ENCODE results near the gene E2F4. TPM values are rescaled to one million over a fixed set of nuclear protein-coding genes. Genes with fewer than 3 reads are reported as not detected.

E2F4 gene
- total and polyA plus RNA-seq, 2 experiments from 2014 or later, result 67.0 to 135 TPM

DNA sequence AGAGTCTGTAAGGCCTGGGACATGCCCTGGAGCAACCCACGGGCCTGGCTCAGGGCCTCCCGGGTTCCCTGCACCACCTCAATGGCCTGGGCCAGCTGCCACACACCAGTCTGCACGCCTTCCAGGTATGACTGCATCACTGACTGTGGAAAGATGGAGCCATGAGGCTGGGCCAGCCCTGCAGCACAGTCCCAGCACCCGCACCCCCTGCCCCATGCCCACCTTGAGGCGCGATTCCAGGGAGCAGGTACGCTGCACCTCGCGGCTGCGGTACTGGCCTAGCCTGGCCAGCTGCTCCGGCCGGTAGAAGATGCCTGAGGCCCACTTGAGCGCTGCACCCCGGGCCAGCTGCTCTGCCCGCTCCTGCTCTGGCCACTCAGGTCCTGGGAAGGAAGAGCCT, 3.2 kb upstream of the E2F4 start (continued):
- TF ChIP-seq, protein P1, sequence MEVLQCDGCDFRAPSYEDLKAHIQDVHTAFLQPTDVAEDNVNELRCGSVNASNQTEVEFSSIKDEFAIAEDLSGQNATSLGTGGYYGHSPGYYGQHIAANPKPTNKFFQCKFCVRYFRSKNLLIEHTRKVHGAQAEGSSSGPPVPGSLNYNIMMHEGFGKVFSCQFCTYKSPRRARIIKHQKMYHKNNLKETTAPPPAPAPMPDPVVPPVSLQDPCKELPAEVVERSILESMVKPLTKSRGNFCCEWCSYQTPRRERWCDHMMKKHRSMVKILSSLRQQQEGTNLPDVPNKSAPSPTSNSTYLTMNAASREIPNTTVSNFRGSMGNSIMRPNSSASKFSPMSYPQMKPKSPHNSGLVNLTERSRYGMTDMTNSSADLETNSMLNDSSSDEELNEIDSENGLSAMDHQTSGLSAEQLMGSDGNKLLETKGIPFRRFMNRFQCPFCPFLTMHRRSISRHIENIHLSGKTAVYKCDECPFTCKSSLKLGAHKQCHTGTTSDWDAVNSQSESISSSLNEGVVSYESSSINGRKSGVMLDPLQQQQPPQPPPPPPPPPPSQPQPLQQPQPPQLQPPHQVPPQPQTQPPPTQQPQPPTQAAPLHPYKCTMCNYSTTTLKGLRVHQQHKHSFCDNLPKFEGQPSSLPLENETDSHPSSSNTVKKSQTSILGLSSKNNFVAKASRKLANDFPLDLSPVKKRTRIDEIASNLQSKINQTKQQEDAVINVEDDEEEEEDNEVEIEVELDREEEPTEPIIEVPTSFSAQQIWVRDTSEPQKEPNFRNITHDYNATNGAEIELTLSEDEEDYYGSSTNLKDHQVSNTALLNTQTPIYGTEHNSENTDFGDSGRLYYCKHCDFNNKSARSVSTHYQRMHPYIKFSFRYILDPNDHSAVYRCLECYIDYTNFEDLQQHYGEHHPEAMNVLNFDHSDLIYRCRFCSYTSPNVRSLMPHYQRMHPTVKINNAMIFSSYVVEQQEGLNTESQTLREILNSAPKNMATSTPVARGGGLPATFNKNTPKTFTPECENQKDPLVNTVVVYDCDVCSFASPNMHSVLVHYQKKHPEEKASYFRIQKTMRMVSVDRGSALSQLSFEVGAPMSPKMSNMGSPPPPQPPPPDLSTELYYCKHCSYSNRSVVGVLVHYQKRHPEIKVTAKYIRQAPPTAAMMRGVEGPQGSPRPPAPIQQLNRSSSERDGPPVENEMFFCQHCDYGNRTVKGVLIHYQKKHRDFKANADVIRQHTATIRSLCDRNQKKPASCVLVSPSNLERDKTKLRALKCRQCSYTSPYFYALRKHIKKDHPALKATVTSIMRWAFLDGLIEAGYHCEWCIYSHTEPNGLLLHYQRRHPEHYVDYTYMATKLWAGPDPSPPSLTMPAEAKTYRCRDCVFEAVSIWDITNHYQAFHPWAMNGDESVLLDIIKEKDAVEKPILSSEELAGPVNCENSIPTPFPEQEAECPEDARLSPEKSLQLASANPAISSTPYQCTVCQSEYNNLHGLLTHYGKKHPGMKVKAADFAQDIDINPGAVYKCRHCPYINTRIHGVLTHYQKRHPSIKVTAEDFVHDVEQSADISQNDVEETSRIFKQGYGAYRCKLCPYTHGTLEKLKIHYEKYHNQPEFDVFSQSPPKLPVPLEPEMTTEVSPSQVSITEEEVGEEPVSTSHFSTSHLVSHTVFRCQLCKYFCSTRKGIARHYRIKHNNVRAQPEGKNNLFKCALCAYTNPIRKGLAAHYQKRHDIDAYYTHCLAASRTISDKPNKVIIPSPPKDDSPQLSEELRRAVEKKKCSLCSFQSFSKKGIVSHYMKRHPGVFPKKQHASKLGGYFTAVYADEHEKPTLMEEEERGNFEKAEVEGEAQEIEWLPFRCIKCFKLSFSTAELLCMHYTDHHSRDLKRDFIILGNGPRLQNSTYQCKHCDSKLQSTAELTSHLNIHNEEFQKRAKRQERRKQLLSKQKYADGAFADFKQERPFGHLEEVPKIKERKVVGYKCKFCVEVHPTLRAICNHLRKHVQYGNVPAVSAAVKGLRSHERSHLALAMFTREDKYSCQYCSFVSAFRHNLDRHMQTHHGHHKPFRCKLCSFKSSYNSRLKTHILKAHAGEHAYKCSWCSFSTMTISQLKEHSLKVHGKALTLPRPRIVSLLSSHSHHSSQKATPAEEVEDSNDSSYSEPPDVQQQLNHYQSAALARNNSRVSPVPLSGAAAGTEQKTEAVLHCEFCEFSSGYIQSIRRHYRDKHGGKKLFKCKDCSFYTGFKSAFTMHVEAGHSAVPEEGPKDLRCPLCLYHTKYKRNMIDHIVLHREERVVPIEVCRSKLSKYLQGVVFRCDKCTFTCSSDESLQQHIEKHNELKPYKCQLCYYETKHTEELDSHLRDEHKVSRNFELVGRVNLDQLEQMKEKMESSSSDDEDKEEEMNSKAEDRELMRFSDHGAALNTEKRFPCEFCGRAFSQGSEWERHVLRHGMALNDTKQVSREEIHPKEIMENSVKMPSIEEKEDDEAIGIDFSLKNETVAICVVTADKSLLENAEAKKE (CRISPR knock-in tag; IDR thresholded peaks at IDR 0.05), result no peak
- TF ChIP-seq JUNB (IDR thresholded peaks at IDR 0.05; ENCODE audit: unreplicated experiment), result no peak
- TF ChIP-seq EZH2 (IDR thresholded peaks at IDR 0.05; ENCODE audit: low read depth, unreplicated experiment), result no peak
- no peak for TF ChIP-seq CREB1 (CRISPR knock-in tag; IDR thresholded peaks at IDR 0.05; ENCODE audit: low read depth)
- no peak for TF ChIP-seq POLR2AphosphoS5 (IDR thresholded peaks at IDR 0.05; ENCODE audit: low read depth)
- TF ChIP-seq, protein P2, sequence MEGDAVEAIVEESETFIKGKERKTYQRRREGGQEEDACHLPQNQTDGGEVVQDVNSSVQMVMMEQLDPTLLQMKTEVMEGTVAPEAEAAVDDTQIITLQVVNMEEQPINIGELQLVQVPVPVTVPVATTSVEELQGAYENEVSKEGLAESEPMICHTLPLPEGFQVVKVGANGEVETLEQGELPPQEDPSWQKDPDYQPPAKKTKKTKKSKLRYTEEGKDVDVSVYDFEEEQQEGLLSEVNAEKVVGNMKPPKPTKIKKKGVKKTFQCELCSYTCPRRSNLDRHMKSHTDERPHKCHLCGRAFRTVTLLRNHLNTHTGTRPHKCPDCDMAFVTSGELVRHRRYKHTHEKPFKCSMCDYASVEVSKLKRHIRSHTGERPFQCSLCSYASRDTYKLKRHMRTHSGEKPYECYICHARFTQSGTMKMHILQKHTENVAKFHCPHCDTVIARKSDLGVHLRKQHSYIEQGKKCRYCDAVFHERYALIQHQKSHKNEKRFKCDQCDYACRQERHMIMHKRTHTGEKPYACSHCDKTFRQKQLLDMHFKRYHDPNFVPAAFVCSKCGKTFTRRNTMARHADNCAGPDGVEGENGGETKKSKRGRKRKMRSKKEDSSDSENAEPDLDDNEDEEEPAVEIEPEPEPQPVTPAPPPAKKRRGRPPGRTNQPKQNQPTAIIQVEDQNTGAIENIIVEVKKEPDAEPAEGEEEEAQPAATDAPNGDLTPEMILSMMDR (conservative IDR thresholded peaks at IDR 0.05; ENCODE audit: low read depth in 2 of 2), result no peak
- TF ChIP-seq, protein P3, sequence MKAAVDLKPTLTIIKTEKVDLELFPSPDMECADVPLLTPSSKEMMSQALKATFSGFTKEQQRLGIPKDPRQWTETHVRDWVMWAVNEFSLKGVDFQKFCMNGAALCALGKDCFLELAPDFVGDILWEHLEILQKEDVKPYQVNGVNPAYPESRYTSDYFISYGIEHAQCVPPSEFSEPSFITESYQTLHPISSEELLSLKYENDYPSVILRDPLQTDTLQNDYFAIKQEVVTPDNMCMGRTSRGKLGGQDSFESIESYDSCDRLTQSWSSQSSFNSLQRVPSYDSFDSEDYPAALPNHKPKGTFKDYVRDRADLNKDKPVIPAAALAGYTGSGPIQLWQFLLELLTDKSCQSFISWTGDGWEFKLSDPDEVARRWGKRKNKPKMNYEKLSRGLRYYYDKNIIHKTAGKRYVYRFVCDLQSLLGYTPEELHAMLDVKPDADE (IDR thresholded peaks at IDR 0.05), result no peak
- no peak for TF ChIP-seq STAT1 (IDR thresholded peaks at IDR 0.05; ENCODE audit: unreplicated experiment)
- TF ChIP-seq EZH2phosphoT487 (IDR thresholded peaks at IDR 0.05; ENCODE audit: unreplicated experiment), result no peak
- no peak for TF ChIP-seq NANOG (IDR thresholded peaks at IDR 0.05; ENCODE audit: borderline replicate concordance)
- TF ChIP-seq, protein P4, sequence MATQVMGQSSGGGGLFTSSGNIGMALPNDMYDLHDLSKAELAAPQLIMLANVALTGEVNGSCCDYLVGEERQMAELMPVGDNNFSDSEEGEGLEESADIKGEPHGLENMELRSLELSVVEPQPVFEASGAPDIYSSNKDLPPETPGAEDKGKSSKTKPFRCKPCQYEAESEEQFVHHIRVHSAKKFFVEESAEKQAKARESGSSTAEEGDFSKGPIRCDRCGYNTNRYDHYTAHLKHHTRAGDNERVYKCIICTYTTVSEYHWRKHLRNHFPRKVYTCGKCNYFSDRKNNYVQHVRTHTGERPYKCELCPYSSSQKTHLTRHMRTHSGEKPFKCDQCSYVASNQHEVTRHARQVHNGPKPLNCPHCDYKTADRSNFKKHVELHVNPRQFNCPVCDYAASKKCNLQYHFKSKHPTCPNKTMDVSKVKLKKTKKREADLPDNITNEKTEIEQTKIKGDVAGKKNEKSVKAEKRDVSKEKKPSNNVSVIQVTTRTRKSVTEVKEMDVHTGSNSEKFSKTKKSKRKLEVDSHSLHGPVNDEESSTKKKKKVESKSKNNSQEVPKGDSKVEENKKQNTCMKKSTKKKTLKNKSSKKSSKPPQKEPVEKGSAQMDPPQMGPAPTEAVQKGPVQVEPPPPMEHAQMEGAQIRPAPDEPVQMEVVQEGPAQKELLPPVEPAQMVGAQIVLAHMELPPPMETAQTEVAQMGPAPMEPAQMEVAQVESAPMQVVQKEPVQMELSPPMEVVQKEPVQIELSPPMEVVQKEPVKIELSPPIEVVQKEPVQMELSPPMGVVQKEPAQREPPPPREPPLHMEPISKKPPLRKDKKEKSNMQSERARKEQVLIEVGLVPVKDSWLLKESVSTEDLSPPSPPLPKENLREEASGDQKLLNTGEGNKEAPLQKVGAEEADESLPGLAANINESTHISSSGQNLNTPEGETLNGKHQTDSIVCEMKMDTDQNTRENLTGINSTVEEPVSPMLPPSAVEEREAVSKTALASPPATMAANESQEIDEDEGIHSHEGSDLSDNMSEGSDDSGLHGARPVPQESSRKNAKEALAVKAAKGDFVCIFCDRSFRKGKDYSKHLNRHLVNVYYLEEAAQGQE (IDR thresholded peaks at IDR 0.05; ENCODE audit: unreplicated experiment), result no peak
